Tibial nerve (tissue), 3 donors: Measurements from ENCODE around the gene CASKIN2.

Source experiments
- POLR2A ChIP-seq, 2 donors: fragments of 450-650 bp; IDR thresholded peaks; one replicate each; pipeline ENCODE4 v1.6.1; 2017; ENCODE audit warnings: antibody characterized with exemption in 2 of 2, mild to moderate bottlenecking in 2 of 2, moderate library complexity in 2 of 2
- TF ChIP-seq, protein P1 (sequence below), 5 experiments: fragments of 200-600 bp in 3 of 5; fragments of 450-650 bp in 2 of 5; sonication (generic) in 3 of 5; IDR thresholded peaks; one replicate each; pipeline ENCODE4 v1.5.1; 2016 to 2019; ENCODE audit warnings: antibody characterized with exemption in 5 of 5, mild to moderate bottlenecking in 3 of 5, moderate library complexity in 2 of 5

- TF ChIP-seq, protein P1, sequence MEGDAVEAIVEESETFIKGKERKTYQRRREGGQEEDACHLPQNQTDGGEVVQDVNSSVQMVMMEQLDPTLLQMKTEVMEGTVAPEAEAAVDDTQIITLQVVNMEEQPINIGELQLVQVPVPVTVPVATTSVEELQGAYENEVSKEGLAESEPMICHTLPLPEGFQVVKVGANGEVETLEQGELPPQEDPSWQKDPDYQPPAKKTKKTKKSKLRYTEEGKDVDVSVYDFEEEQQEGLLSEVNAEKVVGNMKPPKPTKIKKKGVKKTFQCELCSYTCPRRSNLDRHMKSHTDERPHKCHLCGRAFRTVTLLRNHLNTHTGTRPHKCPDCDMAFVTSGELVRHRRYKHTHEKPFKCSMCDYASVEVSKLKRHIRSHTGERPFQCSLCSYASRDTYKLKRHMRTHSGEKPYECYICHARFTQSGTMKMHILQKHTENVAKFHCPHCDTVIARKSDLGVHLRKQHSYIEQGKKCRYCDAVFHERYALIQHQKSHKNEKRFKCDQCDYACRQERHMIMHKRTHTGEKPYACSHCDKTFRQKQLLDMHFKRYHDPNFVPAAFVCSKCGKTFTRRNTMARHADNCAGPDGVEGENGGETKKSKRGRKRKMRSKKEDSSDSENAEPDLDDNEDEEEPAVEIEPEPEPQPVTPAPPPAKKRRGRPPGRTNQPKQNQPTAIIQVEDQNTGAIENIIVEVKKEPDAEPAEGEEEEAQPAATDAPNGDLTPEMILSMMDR (IDR thresholded peaks at IDR 0.05): no peak
- TF ChIP-seq POLR2A (IDR thresholded peaks at IDR 0.05): no peak
Observed at GRCh38 chr17:75512926-75513640, 2.3 kb downstream of the CASKIN2 start.
